Urothelium cell line (cell line): ENCODE data around the gene ALLC.

Experiments
- DNase-seq: peaks from one replicate; pipeline ENCODE4 v3.0.0; 2011; ENCODE audit warnings: low spot score, mixed read lengths
- FAIRE-seq: peaks from 2 replicates; lab custom pipeline; 2011; peaks lifted over from hg19 to GRCh38; lab: Jason Lieb, UNC

Gene ALLC

DNA sequence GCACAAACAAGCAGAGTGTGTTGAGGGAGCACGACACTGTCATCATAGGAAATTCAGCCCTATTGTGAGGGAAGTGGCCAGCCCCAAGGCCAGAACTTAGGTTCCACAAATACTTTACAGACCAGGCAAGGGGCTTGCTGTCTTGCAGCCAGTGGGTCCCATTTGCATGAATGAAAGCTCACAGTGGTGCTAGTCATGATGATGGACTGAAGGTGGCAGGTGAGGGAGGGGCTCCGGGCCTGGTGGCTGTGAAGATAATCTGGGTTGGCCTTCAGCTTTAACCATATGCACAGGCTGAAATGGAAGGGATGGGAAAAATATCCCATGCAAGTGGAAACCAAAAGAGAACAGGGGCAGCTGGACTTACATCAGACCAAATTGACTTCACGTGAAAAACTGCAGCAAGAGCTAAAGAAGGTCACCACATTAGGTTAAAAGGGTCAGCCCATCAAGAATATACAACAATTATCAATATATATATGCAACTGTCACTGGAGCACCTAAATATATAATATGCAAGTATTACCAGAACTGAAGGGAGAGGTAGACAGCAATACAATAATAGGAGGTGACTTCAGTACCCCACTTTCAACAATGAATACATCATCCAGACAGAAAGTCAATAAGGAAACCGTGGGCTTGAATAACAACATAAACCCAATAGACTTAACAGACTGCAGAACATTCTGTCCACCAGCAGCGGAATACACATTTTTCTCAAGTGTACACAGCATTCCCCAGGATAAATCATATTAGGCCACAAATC lies 84.9 kb downstream of the ALLC start:
- no peak for DNase-seq

DNA sequence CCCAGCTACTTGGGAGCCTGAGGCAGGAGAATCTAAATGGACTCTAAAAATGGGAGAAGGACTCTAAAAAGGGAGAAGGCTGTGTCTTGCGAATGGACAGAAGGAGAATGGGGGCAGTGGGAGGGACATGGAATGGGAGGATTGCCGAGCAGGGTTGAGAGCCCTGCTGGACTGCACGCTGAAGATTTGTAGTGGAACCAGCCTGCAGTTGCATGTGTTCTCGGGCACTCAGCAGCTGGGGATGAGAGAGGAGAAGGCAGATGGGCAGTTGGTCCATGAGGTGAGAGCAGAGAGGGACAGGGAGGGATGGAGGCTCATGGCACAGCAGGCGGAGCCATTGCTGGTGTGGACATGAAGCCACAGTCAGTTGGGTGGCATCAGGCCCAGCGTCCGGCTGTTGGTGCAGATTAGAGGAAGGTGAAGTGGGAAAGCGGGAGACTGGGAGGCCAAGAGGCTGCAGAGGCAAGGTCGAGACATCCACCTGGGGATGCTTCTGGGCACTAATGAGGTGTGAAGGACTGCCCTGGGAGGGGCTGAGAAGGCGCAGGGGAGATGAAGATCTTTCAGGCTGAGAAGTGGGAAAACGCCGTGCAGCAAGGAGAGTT lies 86.1 kb downstream of the ALLC start:
- no peak for FAIRE-seq
- no peak for DNase-seq

More for the DNA sequence above, 84.9 kb downstream of the ALLC start:
- no peak for FAIRE-seq

DNA sequence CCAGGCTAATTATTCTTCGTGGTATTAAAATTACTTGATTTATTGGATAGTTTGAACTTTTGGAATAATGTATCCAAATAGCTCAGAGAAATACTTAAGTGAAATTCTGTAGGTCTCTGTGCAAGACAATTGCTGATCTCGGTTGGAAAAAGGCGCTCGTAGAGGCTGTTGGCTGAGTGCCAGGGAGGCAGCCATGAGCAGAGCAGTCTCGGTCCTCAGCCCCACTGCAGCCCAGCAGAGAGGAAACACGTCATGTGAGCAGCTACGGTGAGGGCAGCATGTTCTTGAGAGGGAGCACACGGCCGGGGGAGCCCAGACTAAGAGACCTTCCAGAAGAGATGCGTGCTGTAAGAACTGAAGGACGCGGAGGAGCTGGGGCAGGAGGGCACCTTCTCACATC lies 87.9 kb downstream of the ALLC start:
- no peak for DNase-seq
- FAIRE-seq: no peak

DNA sequence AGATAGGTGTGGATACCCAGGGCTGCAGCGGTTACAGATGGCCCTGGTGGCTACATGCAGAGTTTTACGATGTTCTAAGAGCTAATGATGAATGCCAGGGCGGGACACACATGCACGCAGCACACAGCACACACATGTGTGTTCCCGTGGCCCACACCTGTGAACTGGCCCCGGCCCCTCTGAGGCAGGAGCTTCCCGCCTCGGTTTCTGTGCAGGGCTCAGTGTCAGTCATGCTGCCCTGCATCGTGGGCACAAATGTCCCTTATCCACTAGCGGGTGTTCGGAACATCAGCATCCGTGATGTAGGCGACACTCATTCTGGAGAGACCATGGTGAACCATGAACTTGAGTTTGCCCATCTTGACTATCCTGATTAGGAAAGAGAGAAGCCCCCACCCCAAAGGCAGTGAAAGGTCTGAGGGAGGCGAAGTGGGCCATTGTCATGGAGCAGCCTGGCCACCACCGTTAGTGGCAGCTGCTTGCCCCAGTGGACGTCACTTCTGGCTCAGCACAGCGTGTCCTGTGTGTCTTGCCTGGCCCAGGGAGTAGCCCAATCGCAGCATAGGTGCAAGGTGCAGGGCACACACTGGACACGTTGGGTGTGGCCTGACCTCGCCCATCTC lies 89.1 kb downstream of the ALLC start:
- FAIRE-seq (no peak), DNase-seq (no peak)

DNA sequence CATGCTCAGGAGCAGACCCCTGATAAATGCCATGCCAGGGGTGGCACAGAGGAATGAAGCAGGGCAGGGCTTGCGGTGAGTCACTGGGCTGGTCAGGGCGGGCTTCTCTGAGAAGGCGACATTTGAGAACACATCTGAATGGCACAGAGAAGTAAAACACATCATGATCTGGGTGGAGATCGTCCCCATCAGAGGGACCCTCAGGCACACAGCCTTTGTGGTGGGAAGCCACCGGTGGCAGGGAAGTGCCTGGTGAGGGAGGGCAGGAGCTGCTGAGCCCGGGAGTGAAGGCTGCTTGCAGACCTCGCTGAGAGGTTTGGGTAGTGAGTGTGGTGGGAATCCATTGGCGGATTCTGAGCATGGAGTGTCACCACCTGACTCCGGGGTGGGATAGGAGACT lies 89.8 kb downstream of the ALLC start:
- FAIRE-seq: no peak
- DNase-seq: no peak

DNA sequence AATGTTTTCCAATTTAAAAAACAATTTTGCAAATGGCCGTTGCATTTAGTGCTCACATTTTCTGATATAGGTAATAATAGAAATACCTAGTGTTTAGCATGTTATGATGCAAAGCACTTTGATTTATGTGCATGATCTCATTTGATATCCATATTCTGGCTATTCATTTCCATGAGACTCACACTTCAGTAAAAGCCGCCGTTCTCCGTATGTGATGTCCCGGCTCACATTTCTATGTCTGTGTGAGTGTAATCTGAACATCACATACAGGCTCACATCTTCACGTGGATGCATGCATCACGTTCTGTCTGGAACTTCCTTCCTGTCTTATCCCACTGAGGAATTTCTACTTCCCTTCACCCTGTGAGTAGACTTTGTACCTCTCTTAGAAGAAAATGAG lies 91.2 kb downstream of the ALLC start:
- no peak for DNase-seq
- no peak for FAIRE-seq

DNA sequence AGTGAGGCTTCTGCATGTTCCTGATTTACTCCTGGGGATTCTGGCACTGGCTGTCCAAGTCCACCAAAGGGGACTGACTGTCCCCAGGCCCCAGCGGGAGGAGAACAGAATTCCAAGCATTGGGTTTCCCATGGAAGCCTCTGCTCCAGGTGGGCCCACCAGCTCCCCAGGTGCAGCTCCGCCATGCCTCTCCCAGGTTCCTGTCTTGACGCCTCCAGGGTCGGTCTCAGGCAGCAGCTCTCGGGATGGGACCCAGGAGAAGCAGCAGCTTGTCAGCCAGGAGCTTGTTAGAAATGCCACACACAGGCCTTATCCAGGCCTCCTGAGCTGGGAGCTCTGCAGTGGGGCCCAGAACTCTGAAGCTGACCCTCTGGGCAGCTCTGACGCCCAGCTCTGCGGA lies 93.3 kb downstream of the ALLC start:
- FAIRE-seq: no peak
- no peak for DNase-seq

DNA sequence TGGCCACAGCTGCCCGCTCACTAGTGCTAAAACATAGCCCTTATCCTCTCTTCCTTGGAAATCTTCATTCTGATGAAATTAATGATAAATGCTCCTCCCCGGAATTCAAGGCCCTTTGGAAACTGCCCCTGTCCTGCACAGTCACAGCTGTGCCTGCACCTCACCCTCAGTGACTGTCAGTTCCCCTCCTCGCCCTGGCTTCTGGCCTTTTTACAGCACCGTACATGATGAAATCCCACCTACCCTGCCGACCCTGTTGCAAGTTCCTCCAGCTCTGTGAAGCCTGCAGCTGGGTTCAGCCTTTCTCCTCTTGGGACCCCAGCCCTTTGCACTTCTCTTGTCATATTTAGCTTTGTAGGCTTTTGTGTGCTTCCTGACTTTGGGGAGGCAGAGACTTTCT lies 93.8 kb downstream of the ALLC start:
- FAIRE-seq (no peak), DNase-seq (no peak)
